IMR-90 (cell line): ENCODE measurements around the gene KCNN4. TPM values are rescaled to one million over a fixed set of nuclear protein-coding genes. Genes with fewer than 3 reads are reported as not detected.

ENCODE experiments used
- ATAC-seq: fragments of 200-7000 bp; cut with Tn5 transposase; 2 replicates; pipeline ENCODE4 v1.9.1; 2020; ENCODE audit warnings: low read depth, mild to moderate bottlenecking, moderate library complexity
- BruUV-seq: library from RNA; stranded (reverse); fragments of 400-500 nt; replicated peaks from 2 replicates; lab custom pipeline; 2021; lab: Mats Ljungman, UMichigan
- CTCF ChIA-PET: fragments of 300-600 bp; formaldehyde crosslinking; extraction: SDS; loops from one replicate; lab custom pipeline; 2021; ENCODE audit warnings: antibody characterized with exemption; lab: Yijun Ruan, JAX
- POLR2A ChIA-PET: fragments of 300-600 bp; sonication (Branson Sonifier 250); formaldehyde crosslinking; loops from one replicate; lab custom pipeline; 2022; ENCODE audit warnings: antibody characterized with exemption; ENCODE audit not compliant: unreplicated experiment; lab: Charles Lee
- DNase-seq: peaks from one replicate; pipeline ENCODE4 v3.0.0; 2013
- H2AFZ ChIP-seq: replicated peaks from 2 replicates; pipeline ENCODE3; 2013; ENCODE audit warnings: low read length, mild to moderate bottlenecking; ENCODE audit not compliant: poor library complexity
- H2AK5ac ChIP-seq: 2 replicates; pipeline ENCODE4 v1.6.1; 2013; ENCODE audit warnings: low read depth, low read length, inconsistent platforms
- H2AK9ac ChIP-seq: replicated peaks from 2 replicates; pipeline ENCODE3; 2013; ENCODE audit warnings: mild to moderate bottlenecking, low read depth, low read length, moderate library complexity; ENCODE audit not compliant: poor library complexity
- H2BK120ac ChIP-seq: 2 replicates; pipeline ENCODE4 v1.6.1; 2013; ENCODE audit warnings: low read depth, low read length, inconsistent platforms
- H2BK15ac ChIP-seq: 3 replicates; pipeline ENCODE4 v1.6.1; 2013; ENCODE audit warnings: low read depth, low read length, inconsistent platforms
- H2BK20ac ChIP-seq: 2 replicates; pipeline ENCODE4 v1.6.1; 2013; ENCODE audit warnings: low read depth, mild to moderate bottlenecking, inconsistent platforms, low read length, moderate library complexity
- H2BK5ac ChIP-seq: 2 replicates; pipeline ENCODE4 v1.6.1; 2013; ENCODE audit warnings: mild to moderate bottlenecking, low read depth, low read length, inconsistent platforms; ENCODE audit not compliant: poor library complexity, severe bottlenecking
- H3K14ac ChIP-seq: replicated peaks from 2 replicates; pipeline ENCODE4 v1.6.1; 2013; ENCODE audit warnings: low read depth, low read length, inconsistent platforms
- H3K18ac ChIP-seq: 2 replicates; pipeline ENCODE4 v1.6.1; 2013; ENCODE audit warnings: low read depth, low read length, control low read depth
- H3K23ac ChIP-seq: 2 replicates; pipeline ENCODE4 v1.6.1; 2013; ENCODE audit warnings: low read depth, low read length, inconsistent platforms
- H3K27ac ChIP-seq: 2 replicates; pipeline ENCODE4 v1.5.1; 2013; ENCODE audit warnings: mild to moderate bottlenecking, control low read depth, low read length; ENCODE audit not compliant: insufficient read depth
- H3K27me3 ChIP-seq: 2 replicates; pipeline ENCODE4 v1.6.1; 2013; ENCODE audit warnings: low read length; ENCODE audit not compliant: control insufficient read depth, insufficient read depth
- H3K36me3 ChIP-seq: 2 replicates; pipeline ENCODE4 v1.6.1; 2013; ENCODE audit warnings: low read length, mixed read lengths; ENCODE audit not compliant: control insufficient read depth, insufficient read depth
- H3K4ac ChIP-seq: 2 replicates; pipeline ENCODE4 v1.6.1; 2013; ENCODE audit warnings: low read depth, low read length, inconsistent platforms
- H3K4me1 ChIP-seq: 2 replicates; pipeline ENCODE4 v1.6.1; 2013; ENCODE audit warnings: low read length, mixed read lengths; ENCODE audit not compliant: control insufficient read depth, insufficient read depth
- H3K4me2 ChIP-seq: 2 replicates; pipeline ENCODE4 v1.6.1; 2013; ENCODE audit warnings: low read depth, mild to moderate bottlenecking, control low read depth, low read length, moderate library complexity
- H3K4me3 ChIP-seq: 2 replicates; pipeline ENCODE4 v1.5.1; 2013; ENCODE audit warnings: low read depth, mild to moderate bottlenecking, control low read depth, low read length, moderate library complexity; ENCODE audit not compliant: insufficient read depth
- H3K56ac ChIP-seq: 2 replicates; pipeline ENCODE4 v1.6.1; 2013; ENCODE audit warnings: low read length, inconsistent platforms; ENCODE audit not compliant: insufficient read depth; ENCODE audit errors: extremely low read depth
- H3K79me1 ChIP-seq, 2 experiments: 2 replicates each; pipeline ENCODE4 v1.6.1; 2013; ENCODE audit warnings: low read length in 2 of 2, inconsistent platforms in 1 of 2, low read depth in 1 of 2
- H3K9ac ChIP-seq: 2 replicates; pipeline ENCODE4 v1.6.1; 2013; ENCODE audit warnings: low read depth, low read length, control low read depth
- H3K9me1 ChIP-seq: 2 replicates; pipeline ENCODE4 v1.6.1; 2013; ENCODE audit warnings: low read length, inconsistent platforms; ENCODE audit not compliant: insufficient read depth
- H3K9me3 ChIP-seq: 2 replicates; pipeline ENCODE4 v1.6.1; 2013; ENCODE audit warnings: low read length; ENCODE audit not compliant: control insufficient read depth, insufficient read depth
- H4K20me1 ChIP-seq: 2 replicates; pipeline ENCODE4 v1.6.1; 2013; ENCODE audit warnings: low read length, inconsistent platforms; ENCODE audit not compliant: insufficient read depth
- H4K5ac ChIP-seq: 2 replicates; pipeline ENCODE4 v1.6.1; 2013; ENCODE audit warnings: mild to moderate bottlenecking, low read depth, low read length, control low read depth
- H4K8ac ChIP-seq, 2 experiments: 2 replicates each; pipeline ENCODE4 v1.6.1; 2013; ENCODE audit warnings: low read depth in 2 of 2, low read length in 2 of 2, control low read depth in 1 of 2, inconsistent platforms in 1 of 2
- H4K91ac ChIP-seq: 2 replicates; pipeline ENCODE4 v1.6.1; 2013; ENCODE audit warnings: low read depth, low read length, inconsistent platforms; ENCODE audit not compliant: insufficient read depth
- BHLHE40 ChIP-seq: fragments of 150-350 bp; IDR thresholded peaks from 2 replicates; pipeline ENCODE4 v1.6.1; 2016; ENCODE audit warnings: mild to moderate bottlenecking, low read depth, low read length
- MXI1 ChIP-seq: IDR thresholded peaks from 2 replicates; pipeline ENCODE4 v1.6.1; 2012; ENCODE audit warnings: low read depth, mild to moderate bottlenecking, low read length, moderate library complexity, borderline replicate concordance
- RCOR1 ChIP-seq: IDR thresholded peaks from 2 replicates; pipeline ENCODE4 v1.6.1; 2012; ENCODE audit warnings: mild to moderate bottlenecking, low read length, improper control_type of control experiment; ENCODE audit not compliant: insufficient replicate concordance
- WGBS, 2 experiments: methylation state at CpG; one replicate each; pipeline versions ENCODE4 v1.1.5 to v1.1.7; 2013; ENCODE audit warnings: missing lambda C conversion rate in 2 of 2; ENCODE audit not compliant: insufficient read length in 1 of 2; ENCODE audit errors: extremely low coverage in 2 of 2; 5-methylcytosine and 5-hydroxymethylcytosine counted together
- dilution Hi-C: fragments of 300-500 bp; cut with HindIII; formaldehyde crosslinking; loops from one replicate; pipeline ENCODE4 v1.14.3; 2018; ENCODE audit warnings: low sequenced_read_pairs; ENCODE audit not compliant: unreplicated experiment
- in situ Hi-C: fragments of 300-500 bp; cut with MboI; formaldehyde crosslinking; loops from 3 replicates; pipeline ENCODE4 v1.14.3; 2019; ENCODE audit warnings: low sequenced_read_pairs, inconsistent platforms, mixed read lengths
- intact Hi-C: fragments of 100-400 bp; cut with micrococcal nuclease; formaldehyde crosslinking; loops from 2 replicates; pipeline ENCODE4 v1.10.0; 2022
- polyA plus RNA-seq, 3 experiments: library from polyadenylated mRNA; depleted of rRNA; stranded (reverse); fragments of >200 nt; gene quantifications; 2 replicates each; pipeline ENCODE4 v1.2.3, GENCODE V29; 2012; ENCODE audit warnings: low replicate concordance in 1 of 3
- total RNA-seq: library from RNA; depleted of rRNA; stranded (reverse); fragments of >200 nt; gene quantifications from 2 replicates; pipeline ENCODE4 v1.2.3, GENCODE V29; 2012

The KCNN4 gene
- total and polyA plus RNA-seq, 2 of the 4 experiments (the other 2 are of a cell fraction), result 0.54 to 0.99 TPM

DNA sequence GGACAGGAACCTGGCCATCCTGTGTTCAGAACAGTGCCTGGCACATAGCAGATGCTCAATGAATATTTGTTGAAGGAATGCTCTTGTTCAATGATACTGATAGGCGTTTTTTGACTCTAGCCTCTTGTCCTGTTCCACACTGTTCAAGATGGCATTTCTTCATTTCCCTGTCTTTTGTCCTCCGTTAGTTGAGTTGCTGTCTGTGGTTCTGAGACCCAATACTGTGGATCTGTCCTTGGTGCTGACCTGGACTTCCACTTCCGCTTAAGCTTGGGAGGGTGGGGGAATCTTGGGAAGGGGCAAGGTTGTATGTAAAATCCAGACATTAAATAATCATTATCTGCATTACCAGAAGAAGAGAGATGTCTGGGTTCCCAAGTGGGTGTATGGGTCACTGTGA is 8.3 kb upstream of the KCNN4 start:
- no peak overlapping the region for H3K14ac ChIP-seq
- H4K5ac ChIP-seq, result no peak overlapping the region
- no peak overlapping the region for H2BK120ac ChIP-seq
- TF ChIP-seq RCOR1 (peak; percentile 77), MXI1 (0 out of 2 replicates have a peak, but pooled peaks have one; percentile 35), BHLHE40 (no peak)
- no peak overlapping the region for H4K8ac ChIP-seq
- H2AK5ac ChIP-seq, result no peak overlapping the region
- H2BK5ac ChIP-seq, result no peak overlapping the region
- H2AFZ ChIP-seq, result no peak overlapping the region
- H3K9me3 ChIP-seq, result no peaks in the 10 kb centered on the region
- H3K9ac ChIP-seq, result no peak overlapping the region
- ATAC-seq, result no peak
- peak; percentile 56 for DNase-seq
- H3K36me3 ChIP-seq, result no peaks in the 10 kb centered on the region
- no peak overlapping the region for H2BK20ac ChIP-seq
- peaks cover 8% of the 10 kb centered on the region for H3K4me1 ChIP-seq
- no peak overlapping the region for H3K27ac ChIP-seq
- CTCF ChIA-PET, result no interaction called here
- no peaks in the 10 kb centered on the region; the same call in 1 of the 2 replicates for H3K9me1 ChIP-seq
- intact Hi-C loops, result no loop called here
- H3K27me3 ChIP-seq, result peaks cover 7% of the 10 kb centered on the region
- in situ Hi-C loops, result no loop called here
- no peak overlapping the region for H2BK15ac ChIP-seq
- no TSS peak for BruUV-seq
- H3K4ac ChIP-seq, result no peak overlapping the region
- H3K4me2 ChIP-seq, result no peak overlapping the region
- H3K56ac ChIP-seq, result no peak overlapping the region
- no peak overlapping the region for H3K18ac ChIP-seq
- no peaks in the 10 kb centered on the region for H4K20me1 ChIP-seq
- H4K91ac ChIP-seq, result no peak overlapping the region
- POLR2A ChIA-PET, result no interaction called here
- H3K79me1 ChIP-seq, result no peaks in the 10 kb centered on the region
- dilution Hi-C loops, result no loop called here
- no CpG with 5 or more reads among the region's 3 CpGs for WGBS, 2 experiments
- no peak overlapping the region for H2AK9ac ChIP-seq
- no peak overlapping the region for H3K4me3 ChIP-seq
- H3K23ac ChIP-seq, result no peak overlapping the region
